ENCODE results near the gene TK2.

The TK2 gene

GRCh38 chr16:66480265-66481080, 69.4 kb downstream of the TK2 start:
- H3K9me2 ChIP-seq (replicated peaks; ENCODE audit: insufficient read depth, low read length): no peaks in the 10 kb centered on the region
- peaks cover 44% of the 10 kb centered on the region for H3K4me1 ChIP-seq (ENCODE audit: low read length)
- H3K9ac ChIP-seq (ENCODE audit: low read length): no peak overlapping the region
- no peaks in the 10 kb centered on the region for H3K9me3 ChIP-seq (replicated peaks; ENCODE audit: insufficient read depth, low read length)
- no peak overlapping the region for H3K4me2 ChIP-seq (ENCODE audit: low read depth, low read length)
- no peak for DNase-seq
- H3K79me2 ChIP-seq (ENCODE audit: low read length): no peaks in the 10 kb centered on the region
- H4K20me1 ChIP-seq (ENCODE audit: insufficient read depth, low read length): no peaks in the 10 kb centered on the region
- no peaks in the 10 kb centered on the region for H3K27me3 ChIP-seq (replicated peaks; ENCODE audit: insufficient read depth, low read length)
- H3K36me3 ChIP-seq (replicated peaks; ENCODE audit: insufficient read depth, low read length): no peaks in the 10 kb centered on the region
- H3F3A ChIP-seq (ENCODE audit: insufficient read depth, low read length): peaks cover 18% of the 10 kb centered on the region
- TF ChIP-seq EZH2phosphoT487 (IDR thresholded peaks at IDR 0.05; ENCODE audit: low read length) (no peak), EZH2 (optimal IDR thresholded peaks at IDR 0.05; ENCODE audit: low read depth, low read length) (no peak)
- TF ChIP-seq, protein P1, sequence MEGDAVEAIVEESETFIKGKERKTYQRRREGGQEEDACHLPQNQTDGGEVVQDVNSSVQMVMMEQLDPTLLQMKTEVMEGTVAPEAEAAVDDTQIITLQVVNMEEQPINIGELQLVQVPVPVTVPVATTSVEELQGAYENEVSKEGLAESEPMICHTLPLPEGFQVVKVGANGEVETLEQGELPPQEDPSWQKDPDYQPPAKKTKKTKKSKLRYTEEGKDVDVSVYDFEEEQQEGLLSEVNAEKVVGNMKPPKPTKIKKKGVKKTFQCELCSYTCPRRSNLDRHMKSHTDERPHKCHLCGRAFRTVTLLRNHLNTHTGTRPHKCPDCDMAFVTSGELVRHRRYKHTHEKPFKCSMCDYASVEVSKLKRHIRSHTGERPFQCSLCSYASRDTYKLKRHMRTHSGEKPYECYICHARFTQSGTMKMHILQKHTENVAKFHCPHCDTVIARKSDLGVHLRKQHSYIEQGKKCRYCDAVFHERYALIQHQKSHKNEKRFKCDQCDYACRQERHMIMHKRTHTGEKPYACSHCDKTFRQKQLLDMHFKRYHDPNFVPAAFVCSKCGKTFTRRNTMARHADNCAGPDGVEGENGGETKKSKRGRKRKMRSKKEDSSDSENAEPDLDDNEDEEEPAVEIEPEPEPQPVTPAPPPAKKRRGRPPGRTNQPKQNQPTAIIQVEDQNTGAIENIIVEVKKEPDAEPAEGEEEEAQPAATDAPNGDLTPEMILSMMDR (IDR thresholded peaks at IDR 0.05; ENCODE audit: low read length): no peak
- no peak overlapping the region for H3K27ac ChIP-seq (ENCODE audit: low read length)
- H2AFZ ChIP-seq (ENCODE audit: low read length): no peak overlapping the region
- no peak overlapping the region for H3K4me3 ChIP-seq (ENCODE audit: low read length)

DNA sequence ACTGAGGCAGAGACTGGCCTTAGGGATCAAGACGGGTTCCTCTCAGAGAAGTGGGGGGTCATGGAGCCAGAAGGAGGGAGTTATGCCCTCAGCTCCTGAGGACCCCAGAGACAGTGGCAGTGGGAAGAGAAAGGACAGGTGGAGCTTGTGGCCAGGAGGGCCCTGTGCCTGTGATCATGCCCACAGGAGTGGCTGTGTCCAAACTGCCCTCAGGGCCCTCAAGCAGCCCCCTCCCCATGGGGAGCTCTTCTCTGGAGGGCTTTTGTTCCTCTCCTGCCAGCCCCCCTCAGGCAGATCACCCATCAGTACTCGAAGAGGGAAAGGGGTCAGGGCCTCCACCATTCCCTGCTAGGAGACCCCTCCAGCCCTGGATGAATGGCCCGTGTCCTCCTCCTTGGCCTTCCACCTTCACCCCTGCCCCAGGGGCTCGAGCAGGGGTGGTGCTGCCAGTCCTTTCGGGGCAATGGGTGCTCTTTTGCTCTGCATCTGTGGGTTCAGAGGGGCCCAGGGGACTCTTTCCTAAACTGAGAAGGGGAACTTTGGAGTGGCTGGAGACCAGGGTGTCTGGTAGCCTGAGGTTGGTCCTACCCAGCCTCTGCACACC, 70.2 kb downstream of the TK2 start:
- H3K4me2 ChIP-seq (ENCODE audit: low read depth, low read length): no peak overlapping the region
- DNase-seq: no peak
- TF ChIP-seq EZH2 (optimal IDR thresholded peaks at IDR 0.05; ENCODE audit: low read depth, low read length): no peak
- no peak for TF ChIP-seq EZH2phosphoT487 (IDR thresholded peaks at IDR 0.05; ENCODE audit: low read length)
- TF ChIP-seq, protein P1 (IDR thresholded peaks at IDR 0.05; ENCODE audit: low read length): no peak
- peaks cover 22% of the 10 kb centered on the region for H3F3A ChIP-seq (ENCODE audit: insufficient read depth, low read length)
- H3K9ac ChIP-seq (ENCODE audit: low read length): no peak overlapping the region
- no peaks in the 10 kb centered on the region for H3K9me2 ChIP-seq (replicated peaks; ENCODE audit: insufficient read depth, low read length)
- no peak overlapping the region for H2AFZ ChIP-seq (ENCODE audit: low read length)
- H3K27me3 ChIP-seq (replicated peaks; ENCODE audit: insufficient read depth, low read length): no peaks in the 10 kb centered on the region
- H4K20me1 ChIP-seq (ENCODE audit: insufficient read depth, low read length): no peaks in the 10 kb centered on the region
- H3K79me2 ChIP-seq (ENCODE audit: low read length): no peaks in the 10 kb centered on the region
- no peaks in the 10 kb centered on the region for H3K36me3 ChIP-seq (replicated peaks; ENCODE audit: insufficient read depth, low read length)
- H3K4me1 ChIP-seq (ENCODE audit: low read length): peaks cover 51% of the 10 kb centered on the region
- H3K27ac ChIP-seq (ENCODE audit: low read length): no peak overlapping the region
- H3K9me3 ChIP-seq (replicated peaks; ENCODE audit: insufficient read depth, low read length): no peaks in the 10 kb centered on the region
- H3K4me3 ChIP-seq (ENCODE audit: low read length): no peak overlapping the region

- Histone ChIP-seq H3K9ac (ENCODE audit: low read length) (peak overlapping the region; percentile 68), H3K9me2 (replicated peaks; ENCODE audit: insufficient read depth, low read length) (no peaks in the 10 kb centered on the region), H3K9me3 (replicated peaks; ENCODE audit: insufficient read depth, low read length) (no peaks in the 10 kb centered on the region), H3K27ac (ENCODE audit: low read length) (peak overlapping the region; percentile 49; the same call in 1 of the 2 replicates), H3F3A (ENCODE audit: insufficient read depth, low read length) (peaks cover 22% of the 10 kb centered on the region), H3K4me3 (ENCODE audit: low read length) (0 out of 2 replicates have a peak overlapping the region, but pooled peaks have one; percentile 12), H3K79me2 (ENCODE audit: low read length) (no peaks in the 10 kb centered on the region), H3K4me1 (ENCODE audit: low read length) (peaks cover 53% of the 10 kb centered on the region), H3K4me2 (ENCODE audit: low read depth, low read length) (peak overlapping the region; percentile 64), H3K36me3 (replicated peaks; ENCODE audit: insufficient read depth, low read length) (no peaks in the 10 kb centered on the region), H2AFZ (ENCODE audit: low read length) (peak overlapping the region; percentile 96), H3K27me3 (replicated peaks; ENCODE audit: insufficient read depth, low read length) (no peaks in the 10 kb centered on the region), H4K20me1 (ENCODE audit: insufficient read depth, low read length) (no peaks in the 10 kb centered on the region)
- no peak for TF ChIP-seq EZH2 (optimal IDR thresholded peaks at IDR 0.05; ENCODE audit: low read depth, low read length)
- TF ChIP-seq, protein P1 (IDR thresholded peaks at IDR 0.05; ENCODE audit: low read length): peak; percentile 91
- peak; percentile 85 for DNase-seq
Measured at GRCh38 chr16:66478733-66479511, 71.0 kb downstream of the TK2 start.

Measured in MM.1S (cell line).